BJ (cell line): Measurements from ENCODE around the gene MAN2B2. TPM values are rescaled to one million over a fixed set of nuclear protein-coding genes. Genes with fewer than 3 reads are reported as not detected.
A peak's percentile ranks its signal among the peaks of the same experiment; 100 is the strongest.

Source experiments
- CTCF ChIA-PET: fragments of 350-600 bp; formaldehyde crosslinking; extraction: SDS; loops from one replicate; lab custom pipeline; 2021; ENCODE audit warnings: antibody characterized with exemption, inconsistent platforms; lab: Yijun Ruan, JAX
- POLR2A ChIA-PET: fragments of 300-600 bp; sonication (Branson Sonifier 250); formaldehyde crosslinking; extraction: SDS; loops from one replicate; lab custom pipeline; 2021; ENCODE audit warnings: antibody characterized with exemption; lab: Charles Lee
- DNase-seq: peaks from one replicate; pipeline ENCODE4 v3.0.0-alpha.2; 2011; ENCODE audit warnings: low read depth
- H3K27me3 ChIP-seq: 2 replicates; pipeline ENCODE4 v1.6.0; 2011; ENCODE audit warnings: low read length; ENCODE audit not compliant: control insufficient read depth, insufficient read depth
- H3K36me3 ChIP-seq: 2 replicates; pipeline ENCODE4 v1.5.1; 2011; ENCODE audit warnings: low read length; ENCODE audit not compliant: control insufficient read depth, insufficient read depth
- H3K4me3 ChIP-seq: 2 replicates; pipeline ENCODE4 v1.5.1; 2011; ENCODE audit warnings: low read depth, mild to moderate bottlenecking, control low read depth, low read length
- CTCF ChIP-seq: IDR thresholded peaks from 2 replicates; pipeline ENCODE4 v1.5.1; 2011; ENCODE audit warnings: low read depth, mild to moderate bottlenecking, control low read depth, inconsistent platforms, low read length, moderate library complexity; ENCODE audit not compliant: insufficient read depth
- polyA minus RNA-seq: library from RNA; depleted of rRNA, polyadenylated mRNA; stranded (reverse); fragments of >200 nt; gene quantifications from 2 replicates; pipeline ENCODE4 v1.2.3, GENCODE V29; 2011; rRNA and poly(A)+ RNA removed
- polyA plus RNA-seq: library from polyadenylated mRNA; depleted of rRNA; stranded (reverse); fragments of >200 nt; gene quantifications from 2 replicates; pipeline ENCODE4 v1.2.3, GENCODE V29; 2011; rRNA removed

The MAN2B2 gene
- polyA plus RNA-seq (21.9 and 43.5 TPM in 2 replicates), polyA minus RNA-seq (19.7 and 23.2 TPM in 2 replicates)

GRCh38 chr4:6574747-6575502 lies at the start of gene MAN2B2:
Gene MAN2B2, plus strand, starts transcription at chr4:6575189. Its CDS starts 22 bp downstream, at chr4:6575211.
- ChIA-PET CTCF (interaction anchor here (1.3 kb wide), 1 partner anchor 145 kb away, joined by 3 read pairs; no protein-coding TSS in a partner anchor), POLR2A (no interaction called here)
- Histone ChIP-seq H3K36me3 (peaks cover 7% of the 10 kb centered on the region), H3K27me3 (peaks cover 10% of the 10 kb centered on the region), H3K4me3 (peak within 1 kb of the TSS; percentile 99)
- peak; percentile 11 for DNase-seq
- TF ChIP-seq CTCF, result no peak

- H3K27me3 ChIP-seq, result peaks cover 2% of the 10 kb centered on the region; the same call in 1 of the 2 replicates
- no peak overlapping the region for H3K4me3 ChIP-seq
- TF ChIP-seq CTCF, result no peak
- ChIA-PET POLR2A (no interaction called here), CTCF (interaction anchor here (0.9 to 1.8 kb wide), 3 partner anchors 21 to 194 kb away, joined by 3 to 9 read pairs (median 3); no protein-coding TSS in a partner anchor)
- no peaks in the 10 kb centered on the region for H3K36me3 ChIP-seq
- DNase-seq, result no peak
Observed at GRCh38 chr4:6525474-6525873, 49.5 kb upstream of the MAN2B2 start.

- TF ChIP-seq CTCF, result no peak
- no peak for DNase-seq
- H3K27me3 ChIP-seq, result no peaks in the 10 kb centered on the region; the same call in 1 of the 2 replicates
- H3K4me3 ChIP-seq, result no peak overlapping the region
- POLR2A ChIA-PET, result no interaction called here
- H3K36me3 ChIP-seq, result no peaks in the 10 kb centered on the region
- CTCF ChIA-PET, result interaction anchor here (0.9 to 1.8 kb wide), 2 partner anchors 20 to 195 kb away, joined by 3 to 9 read pairs; no protein-coding TSS in a partner anchor
Observed at GRCh38 chr4:6526156-6526555, 48.8 kb upstream of the MAN2B2 start.

GRCh38 chr4:6526671-6527091 lies 48.3 kb upstream of the MAN2B2 start:
- H3K4me3 ChIP-seq, result no peak overlapping the region
- TF ChIP-seq CTCF, result no peak
- POLR2A ChIA-PET, result no interaction called here
- H3K27me3 ChIP-seq, result no peaks in the 10 kb centered on the region
- H3K36me3 ChIP-seq, result no peaks in the 10 kb centered on the region
- no peak for DNase-seq
- CTCF ChIA-PET, result interaction anchor here (0.9 to 1.8 kb wide), 2 partner anchors 20 to 195 kb away, joined by 3 to 9 read pairs; no protein-coding TSS in a partner anchor

GRCh38 chr4:6527259-6527658 lies 47.7 kb upstream of the MAN2B2 start:
- POLR2A ChIA-PET, result no interaction called here
- no peak for TF ChIP-seq CTCF
- Histone ChIP-seq H3K4me3 (no peak overlapping the region), H3K36me3 (no peaks in the 10 kb centered on the region), H3K27me3 (no peaks in the 10 kb centered on the region)
- no peak for DNase-seq
- CTCF ChIA-PET, result interaction anchor here (1.8 kb wide), 1 partner anchor 19 kb away, joined by 9 read pairs; no protein-coding TSS in a partner anchor
